Spinal cord (tissue), 10 donors: ENCODE data around the gene TRAM2. TPM values are rescaled to one million over a fixed set of nuclear protein-coding genes. Genes with fewer than 3 reads are reported as not detected.
A peak's percentile ranks its signal among the peaks of the same experiment; 100 is the strongest.

Source experiments
- DNase-seq, 6 donors: peaks; one replicate each; pipeline versions ENCODE4 v3.0.0 to v3.0.0-alpha.2; 2013 to 2015; ENCODE audit warnings: low spot score in 6 of 6, low read depth in 4 of 6
- H3K27ac ChIP-seq: one replicate; pipeline ENCODE4 v1.5.1; 2013; ENCODE audit warnings: low read depth, low read length, control low read depth
- H3K27me3 ChIP-seq: one replicate; pipeline ENCODE4 v1.6.1; 2013; ENCODE audit warnings: low read length; ENCODE audit not compliant: control insufficient read depth, insufficient read depth
- H3K36me3 ChIP-seq: one replicate; pipeline ENCODE4 v1.6.1; 2013; ENCODE audit warnings: low read length; ENCODE audit not compliant: control insufficient read depth, insufficient read depth
- H3K4me1 ChIP-seq: one replicate; pipeline ENCODE4 v1.6.1; 2013; ENCODE audit warnings: low read length; ENCODE audit not compliant: control insufficient read depth, insufficient read depth
- H3K4me3 ChIP-seq: one replicate; pipeline ENCODE4 v1.5.1; 2013; ENCODE audit warnings: low read depth, low read length, control low read depth
- H3K9me3 ChIP-seq: one replicate; pipeline ENCODE4 v1.6.1; 2013; ENCODE audit warnings: low read length; ENCODE audit not compliant: control insufficient read depth, insufficient read depth
- WGBS: methylation state at CpG from one replicate; pipeline ENCODE4 v1.1.5; 2013; ENCODE audit warnings: missing lambda C conversion rate; ENCODE audit not compliant: insufficient coverage; 5-methylcytosine and 5-hydroxymethylcytosine counted together
- polyA plus RNA-seq, 2 donors: library from polyadenylated mRNA; unstranded; fragments of 120-200 nt; gene quantifications; one replicate each; pipeline ENCODE4 v1.2.1, GENCODE V29; 2013; ENCODE audit not compliant: insufficient read length in 2 of 2
- total RNA-seq, 2 donors: library from RNA; depleted of rRNA in 1 of 2; stranded (reverse); fragments of 120-200 nt in 1 of 2; fragments of >200 nt in 1 of 2; gene quantifications; one replicate each; pipeline versions ENCODE4 v1.2.3 to v1.2.4, GENCODE V29; 2013 to 2014
- donor health status: healthy.

TRAM2 gene
- total and polyA plus RNA-seq, 4 donors: 8.6 to 25.4 (median 10.1) TPM

DNA sequence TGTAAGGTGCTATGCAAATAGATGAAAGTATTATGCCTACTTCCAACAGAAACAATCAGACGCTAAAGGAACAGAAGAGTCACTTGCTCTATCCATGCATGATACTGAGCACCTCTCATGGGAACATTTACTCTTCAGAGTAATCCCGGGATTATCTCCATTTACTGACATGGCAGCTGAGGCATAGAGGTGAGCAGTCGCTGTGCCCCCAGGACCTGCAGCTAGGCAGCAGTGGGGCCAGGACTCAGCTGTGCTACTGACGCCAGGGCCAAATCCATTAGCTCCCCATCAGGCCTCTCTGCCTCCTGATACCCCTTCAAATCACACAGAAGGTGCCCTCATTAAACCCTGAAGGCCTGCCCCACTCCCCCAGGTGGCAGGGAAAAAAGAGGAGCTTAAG lies 51.9 kb downstream of the TRAM2 start:
- H3K36me3 ChIP-seq: no peaks in the 10 kb centered on the region
- peak in 1 of 6 donors; percentile 9 for DNase-seq
- no peaks in the 10 kb centered on the region for H3K9me3 ChIP-seq
- H3K27me3 ChIP-seq: no peaks in the 10 kb centered on the region
- H3K4me3 ChIP-seq: no peak overlapping the region
- 62% methylated on average over 4 of the region's 4 CpGs for whole genome bisulfite sequencing
- no peaks in the 10 kb centered on the region for H3K4me1 ChIP-seq
- H3K27ac ChIP-seq: no peak overlapping the region

DNA sequence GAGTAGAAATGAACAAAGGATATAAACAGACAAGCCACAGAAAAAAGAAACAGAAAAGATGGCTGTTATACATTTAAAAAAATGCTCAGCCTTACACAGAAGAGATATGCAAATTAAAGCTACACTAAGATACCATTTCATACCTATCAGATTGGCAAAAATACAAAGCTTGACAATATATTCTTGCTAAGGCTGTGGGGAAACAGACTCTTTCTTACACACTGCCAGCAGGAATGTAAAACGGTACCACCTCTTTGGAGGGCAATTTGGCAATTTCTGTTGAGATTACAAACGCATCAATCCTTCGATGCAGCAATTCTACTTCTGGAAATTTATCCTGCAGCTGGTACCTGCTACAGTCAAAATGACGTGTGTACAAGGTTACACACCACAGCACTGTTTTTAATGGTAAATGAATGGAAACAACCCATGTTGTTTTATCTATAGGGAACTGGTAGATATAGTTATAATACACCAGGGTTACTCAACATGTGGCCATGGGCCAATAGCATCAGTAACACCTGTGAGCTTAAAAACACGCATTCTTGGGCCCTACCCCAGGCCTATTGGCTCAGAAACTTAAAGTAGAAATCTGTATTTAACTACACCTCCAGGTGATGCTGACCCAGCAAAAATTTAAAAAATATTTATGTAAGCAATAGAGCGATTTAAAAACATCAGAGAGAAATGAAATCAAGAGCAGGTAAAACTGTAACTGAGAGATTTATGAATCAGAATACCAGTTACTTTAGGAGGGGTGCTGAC lies 53.3 kb downstream of the TRAM2 start:
- no peak overlapping the region for H3K27ac ChIP-seq
- peak in 1 of 6 donors; percentile 87 for DNase-seq
- H3K4me3 ChIP-seq: no peak overlapping the region
- WGBS: 80% methylated on average over 2 of the region's 6 CpGs
- no peaks in the 10 kb centered on the region for H3K27me3 ChIP-seq
- peaks cover under 1% of the 10 kb centered on the region for H3K4me1 ChIP-seq
- H3K9me3 ChIP-seq: no peaks in the 10 kb centered on the region
- no peaks in the 10 kb centered on the region for H3K36me3 ChIP-seq

DNA sequence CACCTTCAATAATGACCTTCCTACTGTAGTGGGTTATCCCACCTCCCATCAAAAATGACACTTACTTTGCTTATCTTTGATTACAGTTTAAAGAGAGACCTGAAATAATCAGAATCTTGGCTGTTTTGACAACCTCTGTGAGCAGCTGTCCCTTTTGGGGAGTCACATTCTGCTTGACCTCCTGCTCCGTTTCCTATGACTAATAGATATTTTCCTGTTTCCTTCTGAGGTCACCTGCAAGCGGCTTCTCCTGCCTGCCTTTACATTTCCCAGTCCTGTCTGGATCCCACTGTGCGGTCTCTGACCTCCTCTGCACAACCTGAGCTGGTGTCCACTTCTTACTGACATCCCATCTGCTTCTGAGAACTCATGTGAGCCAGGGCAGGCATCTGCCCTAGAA lies 54.2 kb downstream of the TRAM2 start:
- Histone ChIP-seq H3K4me1 (peaks cover 9% of the 10 kb centered on the region), H3K4me3 (no peak overlapping the region), H3K27ac (peak overlapping the region; percentile 40), H3K36me3 (no peaks in the 10 kb centered on the region), H3K27me3 (no peaks in the 10 kb centered on the region), H3K9me3 (no peaks in the 10 kb centered on the region)
- WGBS: 86% methylated on average over 3 of the region's 3 CpGs
- no peak for DNase-seq

DNA sequence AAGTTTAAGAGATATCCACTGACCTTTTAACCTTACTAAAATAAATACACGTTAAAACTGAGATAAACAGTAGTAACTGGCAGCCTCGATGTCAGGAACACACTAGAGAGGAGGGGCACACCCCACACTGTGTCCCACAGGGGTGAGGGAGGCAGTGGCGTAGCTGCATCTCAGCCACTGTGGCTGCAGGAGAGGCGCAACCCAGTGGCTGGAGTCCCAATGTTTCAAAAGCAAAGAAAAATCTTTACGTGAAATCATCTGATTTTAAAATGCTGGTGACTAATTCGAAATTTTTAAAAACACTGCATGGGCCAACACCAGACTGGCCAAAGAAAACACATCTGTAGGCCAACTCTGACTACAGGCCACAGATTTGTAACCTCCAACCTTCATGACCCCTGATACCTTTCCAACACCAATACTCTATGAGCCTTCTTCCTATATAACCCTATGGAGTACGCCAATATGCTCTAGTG lies 54.7 kb downstream of the TRAM2 start:
- H3K4me1 ChIP-seq: peaks cover 14% of the 10 kb centered on the region
- no peaks in the 10 kb centered on the region for H3K36me3 ChIP-seq
- no peaks in the 10 kb centered on the region for H3K9me3 ChIP-seq
- DNase-seq: no peak
- no peaks in the 10 kb centered on the region for H3K27me3 ChIP-seq
- WGBS: 76% methylated on average over 5 of the region's 7 CpGs
- H3K27ac ChIP-seq: peak overlapping the region; percentile 10
- no peak overlapping the region for H3K4me3 ChIP-seq

DNA sequence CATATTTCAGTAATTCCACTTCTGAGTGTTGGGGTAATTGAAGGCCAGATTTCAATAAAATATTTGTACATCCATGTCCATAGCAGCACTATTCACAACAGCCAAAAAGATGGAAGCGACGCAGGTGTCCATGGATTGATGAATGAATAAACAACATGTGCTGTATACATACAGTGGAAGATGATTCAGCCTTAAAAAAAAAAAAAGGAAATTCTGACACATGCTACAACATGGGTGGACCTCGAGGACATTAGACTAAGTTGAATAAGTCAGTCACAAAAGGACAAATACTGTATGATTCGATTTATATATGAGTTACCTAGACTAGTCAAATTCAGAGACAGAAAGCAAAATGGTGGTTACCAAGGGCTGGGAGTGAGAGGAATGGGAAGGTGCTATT lies 57.2 kb downstream of the TRAM2 start:
- no peaks in the 10 kb centered on the region for H3K27me3 ChIP-seq

DNA sequence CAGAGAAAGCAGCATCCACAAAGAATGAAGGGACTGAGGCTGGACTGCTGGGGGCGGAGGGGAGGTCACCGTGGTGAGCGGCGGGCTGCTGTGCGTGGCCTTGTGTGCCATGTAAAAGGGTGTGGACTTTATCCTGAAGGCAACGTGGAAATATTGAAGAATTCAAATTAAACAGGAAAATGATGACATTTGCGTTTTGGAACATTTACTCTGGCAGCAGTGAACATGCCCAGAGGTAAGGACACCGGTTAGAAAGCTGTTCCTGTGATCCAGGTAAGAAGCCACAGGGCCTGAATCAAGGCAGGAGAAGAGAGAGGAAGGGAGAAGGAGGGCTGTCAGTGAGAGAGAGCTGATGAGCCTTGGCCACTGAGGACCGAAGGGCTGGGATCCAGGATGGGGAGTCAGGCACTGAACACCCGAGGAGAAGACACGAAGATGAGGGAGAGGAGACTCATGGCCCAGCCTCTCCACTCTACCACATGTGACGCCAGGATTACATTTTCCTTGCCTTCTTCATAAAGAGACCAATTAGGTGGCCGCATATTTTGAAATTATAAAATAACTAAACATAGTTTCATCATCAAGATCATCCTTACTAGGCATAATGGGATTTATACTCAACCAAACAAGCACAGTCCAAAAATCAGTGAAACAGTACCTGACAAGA lies 58.4 kb downstream of the TRAM2 start:
- no peak overlapping the region for H3K4me3 ChIP-seq
- no peak for DNase-seq
- no peaks in the 10 kb centered on the region for H3K27me3 ChIP-seq
- peak overlapping the region; percentile 87 for H3K27ac ChIP-seq
- H3K4me1 ChIP-seq: peaks cover 14% of the 10 kb centered on the region
- no peaks in the 10 kb centered on the region for H3K36me3 ChIP-seq
- H3K9me3 ChIP-seq: no peaks in the 10 kb centered on the region
- WGBS: 79% methylated on average over 9 of the region's 13 CpGs

More for the DNA sequence above, 57.2 kb downstream of the TRAM2 start:
- Histone ChIP-seq H3K9me3 (no peaks in the 10 kb centered on the region), H3K4me1 (peaks cover 14% of the 10 kb centered on the region), H3K36me3 (no peaks in the 10 kb centered on the region), H3K4me3 (no peak overlapping the region), H3K27ac (no peak overlapping the region)
- no CpG with 5 or more reads among the region's 4 CpGs for WGBS
- no peak for DNase-seq

DNA sequence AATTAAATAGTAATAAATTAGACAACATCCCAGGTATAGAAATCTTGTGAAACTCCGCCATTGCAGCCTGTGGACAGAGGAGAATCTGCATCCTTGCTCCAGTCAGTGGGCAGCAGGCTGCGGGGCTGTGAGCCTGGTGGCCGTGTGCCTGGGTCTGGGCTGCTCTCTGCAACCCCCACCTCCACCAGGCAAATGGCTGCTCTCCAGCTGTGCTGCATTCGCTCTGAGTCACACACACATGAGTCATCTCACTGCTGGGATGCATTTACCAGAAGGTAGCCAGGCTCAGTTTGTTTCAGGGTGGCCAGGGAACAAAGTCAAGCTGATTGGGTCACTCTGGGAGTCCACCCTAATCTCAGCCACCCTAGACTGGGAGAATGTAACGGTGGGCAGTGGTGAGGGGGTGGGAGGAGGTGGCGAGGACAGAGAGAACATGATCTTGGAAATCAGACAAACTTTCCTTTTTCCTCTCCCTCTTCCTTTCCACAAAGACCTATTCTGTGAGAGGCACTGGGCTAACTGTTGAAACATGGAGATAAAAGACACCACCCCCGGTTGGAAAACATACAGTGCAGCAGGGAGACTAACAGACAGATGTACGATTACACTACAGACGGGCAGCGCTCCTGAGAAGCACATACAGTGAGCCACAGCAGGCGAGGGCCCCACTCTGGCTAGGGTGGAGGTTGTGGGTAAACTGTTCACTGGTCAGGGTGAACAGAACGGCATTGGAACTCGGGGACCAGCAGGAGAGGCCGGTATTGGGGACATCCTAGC lies 59.2 kb downstream of the TRAM2 start:
- DNase-seq: peak in 4 of 6 donors; percentile 26 to 76 (median 50)
- WGBS: 30% methylated on average over 11 of the region's 14 CpGs
- peak overlapping the region; percentile 87 for H3K27ac ChIP-seq

DNA sequence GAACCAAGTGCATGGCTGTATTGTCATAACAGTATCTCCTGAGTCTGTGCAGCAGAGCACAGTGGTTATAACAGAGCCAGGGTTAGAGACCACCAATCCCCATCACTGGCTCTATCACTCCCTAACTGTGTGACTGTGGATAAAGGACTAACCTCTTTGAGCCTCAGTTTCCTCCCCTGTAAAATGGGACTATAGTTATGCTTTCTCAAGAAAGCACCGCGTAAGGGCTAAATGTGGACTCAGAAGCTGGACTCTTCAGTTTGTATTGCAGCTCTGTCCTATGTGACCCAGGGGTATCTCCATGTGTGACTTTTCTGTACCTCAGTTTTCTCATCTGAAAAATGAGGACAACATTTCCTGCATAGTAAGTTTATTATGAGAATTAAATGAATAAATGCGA lies 59.9 kb downstream of the TRAM2 start:
- WGBS: 90% methylated on average over 2 of the region's 3 CpGs
- no peak for DNase-seq
- peaks cover 14% of the 10 kb centered on the region for H3K4me1 ChIP-seq

More for the DNA sequence above, 59.2 kb downstream of the TRAM2 start:
- Histone ChIP-seq H3K4me3 (no peak overlapping the region), H3K9me3 (no peaks in the 10 kb centered on the region), H3K27me3 (no peaks in the 10 kb centered on the region), H3K36me3 (no peaks in the 10 kb centered on the region), H3K4me1 (peaks cover 14% of the 10 kb centered on the region)

DNA sequence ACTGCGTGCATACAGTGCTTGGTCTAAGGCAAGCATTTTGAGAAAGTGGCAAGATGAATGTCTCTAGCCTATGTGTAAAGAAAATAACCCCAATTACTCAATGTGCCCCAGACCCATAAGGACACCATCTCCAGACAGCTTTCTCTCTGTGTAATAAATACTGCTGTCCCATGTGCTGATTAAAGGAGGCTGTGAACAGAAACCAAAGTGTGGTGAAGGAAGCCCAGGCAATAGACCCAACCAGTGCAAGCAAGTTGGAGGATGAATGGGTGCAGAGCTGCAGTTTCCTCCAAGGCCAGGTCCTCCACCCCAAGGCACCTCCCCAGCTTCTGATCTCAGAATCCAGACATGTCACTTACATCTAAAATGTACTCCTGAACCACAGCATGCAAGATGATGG lies 60.6 kb downstream of the TRAM2 start:
- Histone ChIP-seq H3K36me3 (peaks cover 2% of the 10 kb centered on the region), H3K4me3 (no peak overlapping the region), H3K27me3 (no peaks in the 10 kb centered on the region), H3K4me1 (peaks cover 14% of the 10 kb centered on the region), H3K27ac (no peak overlapping the region), H3K9me3 (no peaks in the 10 kb centered on the region)
- WGBS: no CpG with 5 or more reads among the region's 1 CpG
- no peak for DNase-seq

More for the DNA sequence above, 59.9 kb downstream of the TRAM2 start:
- Histone ChIP-seq H3K9me3 (no peaks in the 10 kb centered on the region), H3K27me3 (no peaks in the 10 kb centered on the region), H3K27ac (no peak overlapping the region), H3K36me3 (peaks cover 2% of the 10 kb centered on the region), H3K4me3 (no peak overlapping the region)
